Thoracic aorta (tissue), 2 donors: ENCODE results near the gene MMUT. TPM values are rescaled to one million over a fixed set of nuclear protein-coding genes. Genes with fewer than 3 reads are reported as not detected.
A peak's percentile ranks its signal among the peaks of the same experiment; 100 is the strongest.

Experiments used
- ATAC-seq: fragments of 150-250 bp; one replicate; pipeline ENCODE4 v1.8.0; 2017; ENCODE audit warnings: low read depth; ENCODE audit not compliant: insufficient number of reproducible peaks, low FRiP score
- DNase-seq: peaks from one replicate; pipeline ENCODE4 v3.0.0-alpha.2; 2020; ENCODE audit warnings: low spot score
- H3K27ac ChIP-seq, 2 donors: fragments of 200-600 bp; sonication (generic); 1 replicate in 1 of 2; 2 replicates in 1 of 2; pipeline ENCODE4 v1.5.1; 2016; ENCODE audit warnings: mild to moderate bottlenecking in 2 of 2, moderate library complexity in 2 of 2
- H3K27me3 ChIP-seq: fragments of 200-600 bp; sonication (generic); replicated peaks from 2 replicates; pipeline ENCODE4 v1.6.0; 2016; ENCODE audit warnings: mild to moderate bottlenecking; ENCODE audit not compliant: insufficient read depth
- H3K36me3 ChIP-seq: fragments of 200-600 bp; sonication (generic); one replicate; pipeline ENCODE4 v1.5.1; 2016
- H3K4me1 ChIP-seq, 2 donors: fragments of 200-600 bp; sonication (generic); 1 replicate in 1 of 2; 2 replicates in 1 of 2; pipeline versions ENCODE4 v1.5.1 to v1.6.0; 2016; ENCODE audit warnings: low read depth in 2 of 2, mild to moderate bottlenecking in 1 of 2; ENCODE audit not compliant: control insufficient read depth in 1 of 2
- H3K4me3 ChIP-seq: fragments of 200-600 bp; sonication (generic); 2 replicates; pipeline ENCODE4 v1.5.1; 2016; ENCODE audit warnings: mild to moderate bottlenecking
- H3K9me3 ChIP-seq: fragments of 200-600 bp; sonication (generic); 2 replicates; pipeline ENCODE4 v1.5.1; 2016
- total RNA-seq, 2 donors: library from RNA; depleted of rRNA; stranded (reverse); fragments of >200 nt; gene quantifications; one replicate each; pipeline versions ENCODE4 v1.1.0 to v1.2.3, GENCODE V29; 2016
- TF ChIP-seq, protein P1 (sequence below): fragments of 200-600 bp; sonication (generic); IDR thresholded peaks from one replicate; pipeline ENCODE4 v1.5.1; 2019; ENCODE audit warnings: antibody characterized with exemption

Gene MMUT
- total RNA-seq, 2 donors from 2014 or later, result 15.0 to 16.1 TPM

DNA sequence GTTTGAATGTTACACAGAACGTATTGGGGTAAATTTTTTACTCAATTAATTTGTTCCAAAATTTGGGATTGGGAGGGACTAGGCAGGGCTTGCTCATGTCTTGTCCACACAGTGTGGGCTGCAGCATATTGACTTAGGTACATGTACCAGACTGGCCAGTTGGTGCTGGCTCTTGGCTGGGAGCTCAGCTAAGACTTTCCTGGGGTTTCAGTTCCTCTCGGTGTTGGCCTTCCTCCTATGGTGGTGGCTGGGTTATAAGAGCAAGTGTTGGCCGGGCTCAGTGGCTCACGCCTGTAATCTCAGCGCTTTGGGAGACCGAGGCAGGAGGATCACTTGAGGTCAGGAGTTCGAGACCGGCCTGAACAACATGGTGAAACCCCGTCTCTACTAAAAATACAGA is 5.0 kb upstream of the MMUT start:
- H3K27me3 ChIP-seq, result no peaks in the 10 kb centered on the region
- TF ChIP-seq, protein P1, sequence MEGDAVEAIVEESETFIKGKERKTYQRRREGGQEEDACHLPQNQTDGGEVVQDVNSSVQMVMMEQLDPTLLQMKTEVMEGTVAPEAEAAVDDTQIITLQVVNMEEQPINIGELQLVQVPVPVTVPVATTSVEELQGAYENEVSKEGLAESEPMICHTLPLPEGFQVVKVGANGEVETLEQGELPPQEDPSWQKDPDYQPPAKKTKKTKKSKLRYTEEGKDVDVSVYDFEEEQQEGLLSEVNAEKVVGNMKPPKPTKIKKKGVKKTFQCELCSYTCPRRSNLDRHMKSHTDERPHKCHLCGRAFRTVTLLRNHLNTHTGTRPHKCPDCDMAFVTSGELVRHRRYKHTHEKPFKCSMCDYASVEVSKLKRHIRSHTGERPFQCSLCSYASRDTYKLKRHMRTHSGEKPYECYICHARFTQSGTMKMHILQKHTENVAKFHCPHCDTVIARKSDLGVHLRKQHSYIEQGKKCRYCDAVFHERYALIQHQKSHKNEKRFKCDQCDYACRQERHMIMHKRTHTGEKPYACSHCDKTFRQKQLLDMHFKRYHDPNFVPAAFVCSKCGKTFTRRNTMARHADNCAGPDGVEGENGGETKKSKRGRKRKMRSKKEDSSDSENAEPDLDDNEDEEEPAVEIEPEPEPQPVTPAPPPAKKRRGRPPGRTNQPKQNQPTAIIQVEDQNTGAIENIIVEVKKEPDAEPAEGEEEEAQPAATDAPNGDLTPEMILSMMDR, result no peak
- no peaks in the 10 kb centered on the region for H3K36me3 ChIP-seq
- no peak overlapping the region for H3K27ac ChIP-seq
- DNase-seq (no peak), ATAC-seq (no peak)
- H3K4me1 ChIP-seq, result peaks cover 5 to 15% of the 10 kb centered on the region in 2 donors
- no peaks in the 10 kb centered on the region for H3K9me3 ChIP-seq
- no peak overlapping the region for H3K4me3 ChIP-seq

GRCh38 chr6:49464691-49465090 is 1.6 kb upstream of the MMUT start:
- Histone ChIP-seq H3K4me3 (no peak overlapping the region), H3K9me3 (no peaks in the 10 kb centered on the region), H3K36me3 (no peaks in the 10 kb centered on the region), H3K27me3 (no peaks in the 10 kb centered on the region), H3K27ac (no peak overlapping the region), H3K4me1 (peaks cover 16 to 38% of the 10 kb centered on the region in 2 donors)
- TF ChIP-seq, protein P1, result no peak
- DNase-seq (no peak), ATAC-seq (no peak)

- H3K27me3 ChIP-seq, result no peaks in the 10 kb centered on the region
- no peaks in the 10 kb centered on the region for H3K9me3 ChIP-seq
- peak overlapping the region; percentile 35 to 88 for H3K27ac ChIP-seq
- TF ChIP-seq, protein P1, result no peak
- H3K4me1 ChIP-seq, result peaks cover 20 to 38% of the 10 kb centered on the region in 2 donors
- H3K4me3 ChIP-seq, result peak overlapping the region; percentile 96
- H3K36me3 ChIP-seq, result peaks cover 5% of the 10 kb centered on the region
- ATAC-seq (no peak), DNase-seq (no peak)
Measured at GRCh38 chr6:49463612-49463967, 537 bp upstream of the MMUT start.

DNA sequence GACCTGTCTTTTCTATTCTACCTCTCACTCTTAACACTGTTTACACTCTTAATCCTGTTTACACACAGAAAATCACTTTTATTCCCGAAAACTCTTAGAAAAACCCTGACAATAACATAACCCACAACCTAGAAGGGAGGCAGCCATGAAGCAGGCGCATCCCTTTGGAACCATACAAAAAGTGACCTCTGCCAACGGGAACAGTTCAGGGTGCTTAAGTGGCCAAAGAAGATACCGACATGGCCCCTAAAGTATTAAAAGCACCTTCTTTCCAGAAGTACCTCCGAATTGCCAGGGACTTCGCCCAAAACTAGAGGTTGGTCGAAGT is 490 bp downstream of the MMUT start:
- DNase-seq, result no peak
- H3K36me3 ChIP-seq, result peaks cover 9% of the 10 kb centered on the region
- peak overlapping the region; percentile 88 for H3K27ac ChIP-seq
- peak overlapping the region; percentile 96 for H3K4me3 ChIP-seq
- H3K27me3 ChIP-seq, result no peaks in the 10 kb centered on the region
- TF ChIP-seq, protein P1, result no peak
- H3K9me3 ChIP-seq, result no peaks in the 10 kb centered on the region
- H3K4me1 ChIP-seq, result peaks cover 20 to 38% of the 10 kb centered on the region in 2 donors
- no peak for ATAC-seq

- Histone ChIP-seq H3K27me3 (no peaks in the 10 kb centered on the region), H3K4me3 (peak overlapping the region; percentile 96), H3K36me3 (peaks cover 9% of the 10 kb centered on the region), H3K9me3 (no peaks in the 10 kb centered on the region), H3K27ac (peak overlapping the region; percentile 88), H3K4me1 (peaks cover 20 to 38% of the 10 kb centered on the region in 2 donors)
- TF ChIP-seq, protein P1, result no peak
- no peak for DNase-seq
- ATAC-seq, result no peak
Measured at GRCh38 chr6:49462071-49462470, 982 bp downstream of the MMUT start.
